ENCODE measurements around the gene COL25A1.
A peak's percentile ranks its signal among the peaks of the same experiment; 100 is the strongest.

COL25A1 gene

GRCh38 chr4:109209647-109210046, 92.8 kb downstream of the COL25A1 start:
- no peaks in the 10 kb centered on the region for H3K9me3 Mint-ChIP-seq
- peak overlapping the region; percentile 70 to 80 (median 75) for H3K27ac Mint-ChIP-seq
- TF ChIP-seq CTCF (IDR thresholded peaks at IDR 0.05; ENCODE audit: unreplicated experiment in 3 of 3), result no peak
- H3K4me3 Mint-ChIP-seq, result no peak overlapping the region
- peaks cover 56% of the 10 kb centered on the region for H3K4me1 Mint-ChIP-seq
- no peaks in the 10 kb centered on the region for H3K27me3 Mint-ChIP-seq (ENCODE audit: low read depth)
- H3K36me3 Mint-ChIP-seq (ENCODE audit: low read depth), result no peaks in the 10 kb centered on the region

GRCh38 chr4:109207898-109208297, 94.6 kb downstream of the COL25A1 start:
- H3K27ac Mint-ChIP-seq, result peak overlapping the region; percentile 70 to 92 (median 80)
- peak overlapping the region in 1 of 3 experiments; percentile 47 for H3K4me3 Mint-ChIP-seq
- H3K36me3 Mint-ChIP-seq (ENCODE audit: low read depth), result no peaks in the 10 kb centered on the region
- peaks cover 60% of the 10 kb centered on the region for H3K4me1 Mint-ChIP-seq
- TF ChIP-seq CTCF (IDR thresholded peaks at IDR 0.05; ENCODE audit: unreplicated experiment in 3 of 3), result no peak
- H3K27me3 Mint-ChIP-seq (ENCODE audit: low read depth), result no peaks in the 10 kb centered on the region
- no peaks in the 10 kb centered on the region for H3K9me3 Mint-ChIP-seq

- peaks cover 64% of the 10 kb centered on the region for H3K4me1 Mint-ChIP-seq
- TF ChIP-seq CTCF (IDR thresholded peaks at IDR 0.05; ENCODE audit: unreplicated experiment in 3 of 3), result no peak
- H3K27me3 Mint-ChIP-seq (ENCODE audit: low read depth), result no peaks in the 10 kb centered on the region
- peaks cover 1% of the 10 kb centered on the region for H3K36me3 Mint-ChIP-seq (ENCODE audit: low read depth)
- no peak overlapping the region for H3K4me3 Mint-ChIP-seq
- peak overlapping the region; percentile 80 to 94 (median 92) for H3K27ac Mint-ChIP-seq
- no peaks in the 10 kb centered on the region for H3K9me3 Mint-ChIP-seq
Observed at GRCh38 chr4:109207061-109207460, 95.4 kb downstream of the COL25A1 start.

GRCh38 chr4:109206620-109207019, 95.8 kb downstream of the COL25A1 start:
- no peak for TF ChIP-seq CTCF (IDR thresholded peaks at IDR 0.05; ENCODE audit: unreplicated experiment in 3 of 3)
- Mint-ChIP-seq H3K4me1 (peaks cover 64% of the 10 kb centered on the region), H3K27ac (peak overlapping the region; percentile 80 to 94 (median 92)), H3K36me3 (ENCODE audit: low read depth) (peaks cover 4% of the 10 kb centered on the region), H3K9me3 (no peaks in the 10 kb centered on the region), H3K4me3 (peak overlapping the region in 2 of 3 experiments; percentile 27 to 53), H3K27me3 (ENCODE audit: low read depth) (no peaks in the 10 kb centered on the region)

GRCh38 chr4:109205186-109205585, 97.3 kb downstream of the COL25A1 start:
- Mint-ChIP-seq H3K4me1 (peaks cover 61% of the 10 kb centered on the region), H3K27ac (peak overlapping the region; percentile 80 to 94 (median 92)), H3K27me3 (ENCODE audit: low read depth) (no peaks in the 10 kb centered on the region)

More at GRCh38 chr4:109205186-109205585, 97.3 kb downstream of the COL25A1 start:
- Mint-ChIP-seq H3K4me3 (peak overlapping the region; percentile 5 to 26 (median 11)), H3K9me3 (no peaks in the 10 kb centered on the region), H3K36me3 (ENCODE audit: low read depth) (peaks cover 4% of the 10 kb centered on the region)
- no peak for TF ChIP-seq CTCF (IDR thresholded peaks at IDR 0.05; ENCODE audit: unreplicated experiment in 3 of 3)
